ENCODE results near the gene UMODL1. TPM values are rescaled to one million over a fixed set of nuclear protein-coding genes. Genes with fewer than 3 reads are reported as not detected.

The UMODL1 gene
- total and polyA plus RNA-seq, 4 donors: 0.10 to 0.28 (median 0.14) TPM; not detected in 1

GRCh38 chr21:42032968-42033367 lies 38.1 kb upstream of the UMODL1 start:
- no peak for DNase-seq
- no peak for ATAC-seq (ENCODE audit: insufficient read depth, low FRiP score)
- Histone ChIP-seq H3K36me3 (ENCODE audit: control insufficient read depth in 4 of 4, insufficient read depth in 4 of 4, low read length in 4 of 4) (no peaks in the 10 kb centered on the region), H3K9me3 (ENCODE audit: control insufficient read depth in 4 of 4, insufficient read depth in 3 of 4, low read length in 3 of 4) (no peaks in the 10 kb centered on the region), H3K27me3 (ENCODE audit: control insufficient read depth in 3 of 3, insufficient read depth in 3 of 3, low read length in 2 of 3) (no peaks in the 10 kb centered on the region), H3K4me1 (ENCODE audit: control insufficient read depth in 5 of 5, insufficient read depth in 5 of 5, low read length in 5 of 5) (peaks cover 0 to 1% (median 0%) of the 10 kb centered on the region in 5 donors), H3K27ac (ENCODE audit: low read depth in 1 of 2, low read length in 1 of 2) (no peak overlapping the region), H3K9ac (ENCODE audit: insufficient read depth in 1 of 2, low read length in 2 of 2) (no peak overlapping the region), H3K4me3 (no peak overlapping the region)
- no peak for TF ChIP-seq CTCF (IDR thresholded peaks at IDR 0.05; ENCODE audit: control extremely low read depth, extremely low read depth)
- WGBS, 2 donors: 83 to 86% methylated on average over 3 of the region's 3 CpGs

- 93 to 98% methylated on average over 2 of the region's 2 CpGs for WGBS, 2 donors
- ATAC-seq (ENCODE audit: insufficient read depth, low FRiP score): no peak
- no peak for TF ChIP-seq CTCF (IDR thresholded peaks at IDR 0.05; ENCODE audit: control extremely low read depth, extremely low read depth)
- Histone ChIP-seq H3K27ac (ENCODE audit: low read depth in 1 of 2, low read length in 1 of 2) (no peak overlapping the region), H3K9ac (ENCODE audit: insufficient read depth in 1 of 2, low read length in 2 of 2) (no peak overlapping the region), H3K36me3 (ENCODE audit: control insufficient read depth in 4 of 4, insufficient read depth in 4 of 4, low read length in 4 of 4) (no peaks in the 10 kb centered on the region), H3K27me3 (ENCODE audit: control insufficient read depth in 3 of 3, insufficient read depth in 3 of 3, low read length in 2 of 3) (no peaks in the 10 kb centered on the region), H3K4me1 (ENCODE audit: control insufficient read depth in 5 of 5, insufficient read depth in 5 of 5, low read length in 5 of 5) (peaks cover 0 to 13% (median 10%) of the 10 kb centered on the region in 5 donors), H3K4me3 (no peak overlapping the region), H3K9me3 (ENCODE audit: control insufficient read depth in 4 of 4, insufficient read depth in 3 of 4, low read length in 3 of 4) (no peaks in the 10 kb centered on the region)
- DNase-seq: no peak
These were observed 34.8 kb upstream of the UMODL1 start for GRCh38 chr21:42036313-42036712.

- Histone ChIP-seq H3K4me1 (ENCODE audit: control insufficient read depth in 5 of 5, insufficient read depth in 5 of 5, low read length in 5 of 5) (peaks cover 0 to 13% (median 10%) of the 10 kb centered on the region in 5 donors), H3K27me3 (ENCODE audit: control insufficient read depth in 3 of 3, insufficient read depth in 3 of 3, low read length in 2 of 3) (no peaks in the 10 kb centered on the region), H3K9me3 (ENCODE audit: control insufficient read depth in 4 of 4, insufficient read depth in 3 of 4, low read length in 3 of 4) (no peaks in the 10 kb centered on the region), H3K36me3 (ENCODE audit: control insufficient read depth in 4 of 4, insufficient read depth in 4 of 4, low read length in 4 of 4) (no peaks in the 10 kb centered on the region), H3K9ac (ENCODE audit: insufficient read depth in 1 of 2, low read length in 2 of 2) (no peak overlapping the region), H3K27ac (ENCODE audit: low read depth in 1 of 2, low read length in 1 of 2) (no peak overlapping the region), H3K4me3 (no peak overlapping the region)
- TF ChIP-seq CTCF (IDR thresholded peaks at IDR 0.05; ENCODE audit: control extremely low read depth, extremely low read depth): no peak
- WGBS, 2 donors: 86 to 88% methylated on average over 9 of the region's 9 CpGs
- no peak for ATAC-seq (ENCODE audit: insufficient read depth, low FRiP score)
- no peak for DNase-seq
These were observed 33.6 kb upstream of the UMODL1 start for GRCh38 chr21:42037516-42037915.

- ATAC-seq (ENCODE audit: insufficient read depth, low FRiP score) (no peak), DNase-seq (peak in 2 of 3 donors; percentile 33)
- H3K27ac ChIP-seq (ENCODE audit: low read depth in 1 of 2, low read length in 1 of 2): no peak overlapping the region
- no peaks in the 10 kb centered on the region for H3K27me3 ChIP-seq (ENCODE audit: control insufficient read depth in 3 of 3, insufficient read depth in 3 of 3, low read length in 2 of 3)
- WGBS, 2 donors: 54 to 60% methylated on average over 12 of the region's 12 CpGs
- H3K9ac ChIP-seq (ENCODE audit: insufficient read depth in 1 of 2, low read length in 2 of 2): no peak overlapping the region
- no peaks in the 10 kb centered on the region for H3K36me3 ChIP-seq (ENCODE audit: control insufficient read depth in 4 of 4, insufficient read depth in 4 of 4, low read length in 4 of 4)
- H3K9me3 ChIP-seq (ENCODE audit: control insufficient read depth in 4 of 4, insufficient read depth in 3 of 4, low read length in 3 of 4): no peaks in the 10 kb centered on the region
- peaks cover 0 to 13% (median 10%) of the 10 kb centered on the region in 5 donors for H3K4me1 ChIP-seq (ENCODE audit: control insufficient read depth in 5 of 5, insufficient read depth in 5 of 5, low read length in 5 of 5)
- no peak overlapping the region for H3K4me3 ChIP-seq
- no peak for TF ChIP-seq CTCF (IDR thresholded peaks at IDR 0.05; ENCODE audit: control extremely low read depth, extremely low read depth)
These were observed 33.2 kb upstream of the UMODL1 start for GRCh38 chr21:42037943-42038342.

All from lung (tissue), 12 donors.